SKM-1 (cell line): ENCODE data around the gene SCYL1.

Source experiments
- DNase-seq: peaks from one replicate; lab custom pipeline; 2025; ENCODE audit not compliant: unreplicated experiment; lab: John Stamatoyannopoulos, UW

Gene SCYL1

DNA sequence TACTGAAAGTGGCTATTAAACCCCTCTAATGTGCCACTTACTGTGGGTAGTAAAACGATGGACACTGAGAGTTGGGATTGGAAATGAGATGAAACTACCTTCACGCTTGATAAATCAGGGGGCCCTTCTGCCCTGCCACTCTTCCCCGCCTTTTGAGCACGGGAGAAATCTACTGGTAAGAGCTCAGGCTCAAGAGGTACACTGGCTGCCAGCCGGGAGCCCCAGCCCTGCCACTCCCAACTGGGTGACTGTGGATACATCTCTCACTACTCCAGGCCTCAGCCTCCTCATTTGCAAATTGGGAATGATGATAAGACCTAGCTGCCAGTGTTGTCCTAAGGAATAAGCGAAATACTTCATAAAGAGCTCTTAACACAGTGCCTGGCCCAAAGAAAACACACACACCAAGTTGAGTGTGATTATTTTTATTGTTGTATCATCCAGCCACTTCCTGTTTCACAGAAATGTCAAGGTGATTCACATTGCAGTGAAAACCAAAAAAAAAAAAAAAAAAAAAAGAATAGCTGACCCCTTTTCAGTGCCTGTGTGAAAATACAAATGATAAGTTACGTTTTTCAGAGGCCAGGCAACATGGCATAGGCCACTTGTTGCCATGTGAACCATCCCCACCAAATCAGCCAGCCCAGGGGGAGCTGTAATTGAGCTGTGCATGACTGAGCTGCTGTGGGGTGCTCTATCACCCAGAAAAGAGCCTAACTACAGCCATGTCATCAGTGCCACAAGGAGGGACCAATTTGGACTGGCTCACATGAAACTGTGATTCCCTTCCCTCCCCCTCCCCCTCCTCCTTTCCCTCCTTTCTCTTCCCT is 41.0 kb downstream of the SCYL1 start:
- DNase-seq: no peak

DNA sequence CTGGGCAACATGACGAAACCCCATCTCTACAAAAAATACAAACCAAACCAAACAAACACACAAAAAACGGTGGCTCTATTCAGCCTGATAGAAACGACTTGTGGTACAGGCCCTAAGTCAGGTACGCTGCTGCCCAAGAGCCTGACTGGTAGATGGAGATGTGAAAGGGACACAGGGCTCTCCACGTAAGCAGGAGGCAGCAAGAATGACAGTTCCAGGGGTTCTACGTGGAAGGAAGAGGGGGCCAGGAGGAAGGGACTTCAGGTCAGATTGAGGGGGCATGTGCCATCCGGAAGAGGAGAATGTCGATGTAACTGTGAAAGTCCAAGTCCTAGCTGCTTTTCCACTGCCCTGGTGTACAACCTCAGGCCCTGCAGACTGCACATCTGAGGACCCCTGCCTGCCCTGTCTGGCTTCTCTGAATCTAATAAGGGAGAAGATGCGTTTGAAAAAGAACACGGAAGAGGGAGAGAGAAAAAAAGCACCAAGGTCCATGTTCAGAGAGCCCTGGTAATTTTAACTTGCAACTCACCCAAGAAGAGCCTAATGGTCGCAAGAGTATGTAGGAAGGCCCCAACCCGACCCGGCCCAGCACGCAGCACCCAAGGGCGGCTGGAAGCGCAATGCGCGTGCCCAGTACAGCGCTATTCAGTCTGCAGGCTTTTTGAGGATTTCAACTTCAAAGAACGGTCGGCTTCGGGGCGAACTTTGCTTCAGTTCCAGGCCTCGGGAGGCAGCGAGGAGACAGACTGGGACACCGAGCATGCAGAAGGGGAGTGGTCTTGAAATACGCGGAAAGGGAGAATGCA is 44.5 kb downstream of the SCYL1 start:
- no peak for DNase-seq

DNA sequence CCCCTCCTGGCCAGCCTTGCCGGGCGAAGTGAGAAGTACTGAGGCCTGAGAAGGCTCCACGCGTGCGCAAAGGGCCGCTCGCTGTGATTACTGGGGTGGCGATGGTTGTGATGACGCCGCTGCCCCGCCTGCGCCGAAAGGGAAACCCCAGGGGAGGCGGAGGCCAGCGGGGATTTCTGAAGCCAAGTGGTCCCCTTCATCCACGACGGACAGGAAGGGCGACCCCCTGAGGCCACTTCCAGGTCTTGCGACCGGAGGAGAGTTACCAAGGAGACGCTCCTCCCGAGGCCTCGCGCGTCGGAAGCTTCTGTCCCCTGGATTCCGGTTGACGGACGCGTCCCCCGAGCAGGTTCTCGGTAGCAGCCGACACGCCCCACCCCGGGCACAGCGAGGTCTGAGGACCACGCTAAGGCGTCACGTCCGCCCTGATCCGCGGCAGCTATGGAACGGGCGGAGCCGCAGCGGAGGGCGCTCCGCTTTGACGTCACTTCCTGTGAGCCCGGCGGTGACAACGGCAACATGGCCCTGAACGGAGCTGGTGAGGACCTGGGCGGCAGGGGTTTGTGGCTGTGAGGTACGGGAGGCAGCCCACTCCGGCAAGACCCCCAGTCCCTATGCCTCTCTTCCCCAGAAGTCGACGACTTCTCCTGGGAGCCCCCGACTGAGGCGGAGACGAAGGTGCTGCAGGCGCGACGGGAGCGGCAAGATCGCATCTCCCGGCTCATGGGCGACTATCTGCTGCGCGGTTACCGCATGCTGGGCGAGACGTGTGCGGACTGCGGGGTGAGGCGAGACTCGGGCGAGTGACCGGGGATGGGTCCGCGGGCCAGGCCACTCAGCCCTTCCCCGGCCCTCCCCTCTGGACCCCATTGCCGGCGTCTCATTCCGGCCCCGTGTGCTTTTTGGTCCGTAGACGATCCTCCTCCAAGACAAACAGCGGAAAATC is 45.4 kb downstream of the SCYL1 start, which contains the start of gene ZNRD2:
TSS of gene ZNRD2 (plus strand) at position 505 of the 946 bp plus-strand sequence. CDS start at position 520, 15 bp downstream.
- peak; percentile 97 for DNase-seq

- no peak for DNase-seq
Measured at GRCh38 chr11:65571420-65571819, 46.5 kb downstream of the SCYL1 start.

DNA sequence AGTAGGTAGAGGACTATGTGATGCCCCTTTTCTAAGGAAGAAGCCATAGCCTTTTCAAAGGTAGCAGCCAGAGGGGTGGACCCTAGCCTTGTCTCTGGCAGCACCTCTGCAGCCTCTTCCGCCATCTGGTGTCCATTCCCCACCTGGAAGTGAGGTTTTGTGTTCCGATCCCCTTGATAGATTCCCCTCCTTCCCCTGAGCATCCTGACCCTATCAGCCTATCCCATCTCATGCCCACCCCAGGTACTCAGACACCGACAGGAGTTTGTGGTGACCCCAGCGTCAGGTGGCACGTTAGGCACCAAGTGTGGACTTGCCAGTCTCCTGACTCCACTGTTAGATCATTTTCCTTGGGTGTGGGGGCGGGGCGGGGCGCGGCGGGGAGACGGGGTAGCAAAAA is 47.1 kb downstream of the SCYL1 start:
- DNase-seq: no peak

DNA sequence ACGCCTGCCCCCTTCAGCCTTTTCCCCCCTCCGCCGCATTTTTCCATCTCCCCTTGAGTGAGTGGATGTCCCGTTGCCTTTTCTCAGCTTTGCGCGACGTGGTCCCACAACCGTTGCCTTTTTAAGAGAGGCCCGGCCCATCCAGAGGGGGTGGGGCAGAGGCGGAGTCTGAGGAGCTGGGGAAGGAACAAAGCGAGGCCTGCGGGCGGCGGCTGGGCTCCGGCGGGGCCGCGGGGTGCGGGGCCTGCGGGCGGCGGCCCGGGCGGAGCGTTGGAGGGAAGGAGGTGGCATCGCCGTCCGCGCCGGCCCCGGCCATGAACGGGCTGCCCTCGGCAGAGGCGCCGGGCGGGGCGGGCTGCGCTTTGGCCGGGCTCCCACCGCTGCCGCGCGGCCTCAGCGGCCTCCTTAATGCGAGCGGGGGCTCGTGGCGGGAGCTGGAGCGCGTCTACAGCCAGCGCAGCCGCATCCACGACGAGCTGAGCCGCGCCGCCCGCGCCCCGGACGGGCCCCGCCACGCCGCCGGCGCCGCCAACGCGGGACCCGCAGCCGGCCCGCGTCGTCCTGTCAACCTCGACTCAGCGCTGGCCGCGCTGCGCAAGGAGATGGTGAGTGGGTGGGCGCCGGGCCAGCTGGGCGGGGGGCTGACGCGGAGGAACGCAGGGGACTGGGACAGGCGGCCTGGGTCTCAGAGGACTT is 47.6 kb downstream of the SCYL1 start, which contains the start of gene FAM89B:
TSS of gene FAM89B (plus strand) at position 183 of the 696 bp plus-strand sequence. CDS start at position 315, 132 bp downstream.
- DNase-seq: peak; percentile 73

DNA sequence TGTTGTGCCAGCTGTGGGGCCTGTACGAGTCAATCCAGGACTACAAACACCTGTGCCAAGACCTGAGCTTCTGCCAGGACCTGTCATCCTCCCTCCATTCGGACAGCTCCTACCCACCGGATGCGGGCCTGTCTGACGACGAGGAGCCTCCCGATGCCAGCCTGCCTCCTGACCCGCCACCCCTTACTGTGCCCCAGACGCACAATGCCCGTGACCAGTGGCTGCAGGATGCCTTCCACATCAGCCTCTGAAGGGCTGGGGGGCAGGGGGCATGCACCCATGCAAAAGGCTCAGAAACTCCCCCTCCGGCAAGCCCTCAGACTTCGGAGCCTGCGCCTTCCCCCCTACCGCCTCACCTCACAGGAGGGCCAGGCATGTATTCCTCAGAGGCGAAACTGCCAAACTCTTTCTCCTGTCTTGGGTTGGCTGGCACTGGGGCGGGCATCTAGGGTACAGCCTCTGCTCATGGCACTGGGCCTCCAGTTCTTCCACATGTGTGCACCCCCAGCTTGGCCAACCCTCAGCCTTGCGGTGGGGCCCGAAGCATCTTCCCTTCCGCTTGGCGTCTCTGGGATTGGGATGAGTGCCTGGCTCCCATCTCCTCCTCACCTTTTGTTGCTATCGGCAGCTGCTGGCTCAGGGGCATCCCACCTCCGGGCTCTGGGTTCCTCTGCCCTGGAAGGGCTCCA is 48.7 kb downstream of the SCYL1 start:
- no peak for DNase-seq

DNA sequence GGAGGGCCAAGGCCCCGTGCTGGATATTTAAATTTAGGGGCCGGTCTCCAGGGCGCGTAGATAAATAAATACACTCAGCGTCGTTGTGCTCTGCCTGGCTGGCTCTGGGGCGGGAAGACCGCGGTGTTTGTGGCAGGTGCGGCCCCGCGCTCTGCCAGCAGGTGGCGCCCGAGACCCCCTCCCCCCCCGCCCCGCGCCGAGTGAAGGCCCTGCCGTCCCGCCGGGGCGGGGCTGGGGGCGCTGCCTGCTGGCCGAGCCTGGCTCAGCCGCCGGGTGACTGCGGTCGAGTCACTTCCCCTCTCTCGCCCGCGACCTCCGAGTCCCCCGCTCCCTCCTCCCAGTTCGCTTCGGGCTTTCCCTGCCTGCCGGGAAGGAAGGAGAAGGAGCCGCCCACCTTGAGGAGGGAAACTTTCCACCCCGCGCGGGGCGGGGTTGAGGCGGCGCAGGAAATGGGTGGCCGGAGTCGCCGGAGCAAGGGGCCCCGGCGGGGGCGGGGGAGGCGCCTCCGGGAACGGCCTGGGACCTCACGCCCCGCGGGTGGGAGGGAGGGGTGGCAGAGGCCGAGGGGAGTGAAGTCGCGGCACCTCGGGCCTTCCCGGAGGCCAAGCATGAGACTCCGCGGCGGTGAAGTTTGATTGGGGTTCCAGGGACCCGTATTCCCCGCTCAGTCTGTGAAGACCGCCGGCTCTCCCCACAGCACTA is 49.4 kb downstream of the SCYL1 start:
- peak; percentile 97 for DNase-seq

DNA sequence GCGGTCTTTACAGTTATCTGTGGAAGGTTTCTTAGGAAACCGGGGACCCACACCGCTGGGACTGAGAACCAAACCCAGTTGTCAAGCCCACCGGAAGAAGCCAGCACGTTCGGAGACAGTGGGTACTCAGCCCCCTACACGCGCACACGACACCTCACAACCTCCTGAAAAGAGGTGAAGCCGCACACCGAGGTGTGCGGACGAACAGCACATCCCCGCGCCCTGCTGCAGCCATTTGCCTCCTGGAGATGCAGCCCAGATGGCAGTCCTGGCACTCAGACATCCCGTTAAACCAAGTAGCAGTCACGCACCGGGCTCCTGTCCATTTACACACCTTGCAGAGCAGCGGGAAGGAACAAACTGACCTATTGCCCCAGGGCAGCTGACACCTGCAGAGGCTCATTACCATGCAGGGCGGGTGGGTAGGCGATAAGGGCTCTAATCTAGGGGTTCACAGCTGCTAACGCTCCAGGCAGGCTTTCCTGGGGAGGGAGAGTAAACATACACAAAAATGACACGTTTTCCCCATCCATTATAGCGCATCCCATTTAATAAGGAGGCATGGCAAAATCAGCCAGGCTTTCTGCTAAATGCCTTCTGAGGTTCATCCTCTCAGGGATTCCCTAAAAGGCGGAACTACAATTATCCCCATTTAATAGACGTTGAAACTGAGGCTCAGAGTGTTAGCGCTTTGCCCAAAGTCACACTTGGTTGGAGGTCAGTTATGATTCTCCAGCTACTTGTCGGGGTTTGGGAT is 50.1 kb downstream of the SCYL1 start:
- no peak for DNase-seq

GRCh38 chr11:65575568-65576231 is 50.8 kb downstream of the SCYL1 start, which contains the start of gene EHBP1L1:
Gene EHBP1L1 (plus strand): TSS chr11:65576053. CDS start chr11:65576303, 250 bp downstream.
- DNase-seq: peak; percentile 48

DNA sequence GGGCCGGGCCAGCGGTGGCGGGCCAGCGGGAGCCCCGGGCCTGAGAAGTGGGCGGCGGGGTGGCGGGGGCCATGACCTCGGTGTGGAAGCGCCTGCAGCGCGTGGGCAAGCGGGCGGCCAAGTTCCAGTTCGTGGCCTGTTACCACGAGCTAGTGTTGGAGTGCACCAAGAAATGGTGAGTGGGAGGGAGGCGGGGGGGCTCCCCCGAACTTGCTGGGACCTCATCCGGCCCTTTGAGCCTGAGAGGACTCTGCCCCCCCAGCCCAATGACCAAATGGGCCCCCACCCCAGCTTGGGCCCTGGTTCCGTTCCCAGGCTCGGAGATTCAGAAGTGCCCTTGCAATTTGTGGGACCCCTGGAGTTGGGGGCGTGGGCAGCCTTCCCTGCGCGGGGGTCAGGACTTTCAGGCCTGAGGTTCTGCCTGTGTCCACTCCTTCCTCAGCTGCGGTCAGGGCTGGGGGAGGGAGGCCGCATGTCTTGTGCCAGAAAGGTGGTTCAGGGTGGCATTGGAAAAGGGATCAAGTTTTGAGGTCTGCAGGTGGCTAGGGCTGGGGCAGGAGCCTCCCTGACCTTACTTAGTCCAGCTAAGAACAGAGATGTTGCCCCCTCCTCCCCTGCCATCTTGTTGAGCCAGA is 51.5 kb downstream of the SCYL1 start:
- DNase-seq: no peak

- peak; percentile 29 for DNase-seq
Measured at GRCh38 chr11:65576867-65577755, 52.2 kb downstream of the SCYL1 start.

DNA sequence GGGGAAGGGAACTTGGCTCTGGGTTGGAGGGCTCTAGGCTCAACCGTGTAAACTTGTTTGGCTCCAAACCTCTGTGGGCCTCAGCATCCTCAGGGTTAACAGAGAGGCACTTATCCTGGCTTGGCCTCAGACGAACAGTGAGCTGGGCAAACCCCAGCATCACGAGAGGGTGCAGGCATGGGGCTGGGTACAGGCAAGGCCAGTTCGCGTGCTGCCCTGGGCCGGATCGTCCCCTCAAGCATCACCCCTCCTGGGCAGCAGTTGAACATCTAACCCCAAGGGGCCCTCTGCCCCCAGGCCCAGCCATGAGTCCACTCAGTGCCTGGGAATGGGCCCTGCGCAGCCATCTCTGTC is 52.9 kb downstream of the SCYL1 start:
- DNase-seq: no peak

DNA sequence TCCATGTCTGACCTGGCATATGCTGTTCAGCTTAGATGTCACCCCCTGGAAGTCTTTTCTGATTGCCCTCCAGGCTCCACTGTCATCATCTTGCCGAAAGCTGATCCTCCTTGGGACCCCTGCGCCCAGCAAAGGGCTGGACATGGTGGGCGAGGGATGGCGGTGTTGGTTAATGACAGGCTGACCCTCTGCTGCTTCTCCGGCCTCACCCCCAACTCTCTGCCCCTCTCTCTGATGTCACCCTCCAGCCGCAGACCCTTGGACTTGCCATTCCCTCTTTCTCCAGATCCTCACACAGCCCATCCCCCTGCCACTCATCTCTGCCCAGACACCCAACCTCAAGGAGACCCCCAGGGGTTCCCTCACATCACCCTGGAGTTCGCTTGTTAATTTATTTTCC is 53.3 kb downstream of the SCYL1 start:
- no peak for DNase-seq

GRCh38 chr11:65578667-65579066 is 53.8 kb downstream of the SCYL1 start:
- DNase-seq: no peak

DNA sequence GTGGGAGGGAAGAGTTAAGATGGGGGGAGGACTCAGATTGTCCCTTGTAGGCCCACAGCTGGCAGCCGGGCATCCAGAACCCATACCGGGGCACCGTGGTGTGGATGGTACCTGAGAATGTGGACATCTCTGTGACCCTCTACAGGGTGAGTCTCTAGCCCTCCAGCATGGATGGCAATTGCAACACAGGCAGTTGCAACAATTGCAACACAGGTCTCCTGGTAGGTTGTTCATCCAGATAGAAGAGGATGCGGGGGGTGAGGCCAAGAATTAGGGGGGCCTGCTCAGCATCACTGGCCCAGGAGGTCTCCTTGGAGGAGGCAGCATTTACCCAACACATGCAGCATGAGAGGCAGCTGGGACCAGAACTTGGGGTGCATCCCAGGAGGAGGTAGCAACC is 54.4 kb downstream of the SCYL1 start:
- no peak for DNase-seq
